ENCODE data around the gene ABCC6. TPM values are rescaled to one million over a fixed set of nuclear protein-coding genes. Genes with fewer than 3 reads are reported as not detected.
"Not testable (repeated sequence)": the region's sequence is repeated elsewhere in the genome, so short reads cannot be mapped to it uniquely, and the experiment has no call there.

Gene ABCC6
- total and polyA plus RNA-seq, 2 donors (not counting 1 experiment from before 2014, with no cell fraction given), result 0.27 TPM; not detected in 1

- H3K27ac ChIP-seq (ENCODE audit: low read length in 2 of 2); H3K4me1 Mint-ChIP-seq; intact Hi-C loops (cut with micrococcal nuclease); H3K9me3 ChIP-seq (ENCODE audit: control extremely low read depth in 1 of 3, control insufficient read depth in 2 of 3, insufficient read depth in 1 of 3, low read length in 2 of 3); POLR2A ChIA-PET; H3K4me3 ChIP-seq (ENCODE audit: control extremely low read depth in 1 of 5, extremely low read depth in 1 of 5, insufficient read depth in 1 of 5, low read depth in 2 of 5, low read length in 4 of 5); H4K20me1 ChIP-seq (ENCODE audit: control insufficient read depth, insufficient read depth, low read length, poor library complexity, severe bottlenecking); H3K9ac ChIP-seq (ENCODE audit: low read length); H3K27me3 Mint-ChIP-seq; H3K4me2 ChIP-seq (replicated peaks; ENCODE audit: low read depth, low read length, poor library complexity, severe bottlenecking); CTCF ChIA-PET; H3K27me3 ChIP-seq (replicated peaks in 1 of 4; ENCODE audit: control extremely low read depth in 1 of 4, control insufficient read depth in 3 of 4, insufficient read depth in 4 of 4, low read length in 3 of 4); H3K4me3 Mint-ChIP-seq; H3K79me2 ChIP-seq (ENCODE audit: control insufficient read depth, insufficient read depth, low read length); H2AFZ ChIP-seq (ENCODE audit: insufficient read depth, low read depth, low read length, poor library complexity, severe bottlenecking); DNase-seq; H3K27ac Mint-ChIP-seq; H3K4me1 ChIP-seq (ENCODE audit: control insufficient read depth in 2 of 2, insufficient read depth in 2 of 2, low read length in 2 of 2); H3K9me3 Mint-ChIP-seq (ENCODE audit: insufficient read depth); H3K36me3 ChIP-seq (replicated peaks in 1 of 2; ENCODE audit: control extremely low read depth in 1 of 2, control insufficient read depth in 1 of 2, extremely low read depth in 1 of 2, insufficient read depth in 2 of 2, low read length in 1 of 2): not testable (repeated sequence)
- ATAC-seq (ENCODE audit: low read depth), result peak; percentile 21
- TF ChIP-seq CTCF (IDR thresholded peaks at IDR 0.05), result peak; percentile 27
- WGBS (ENCODE audit: insufficient coverage), result no CpG with 5 or more reads among the region's 2 CpGs
Observed at GRCh38 chr16:16257301-16257923, 34.1 kb upstream of the ABCC6 start.

- DNase-seq; H4K20me1 ChIP-seq (ENCODE audit: control insufficient read depth, insufficient read depth, low read length, poor library complexity, severe bottlenecking); H3K4me3 Mint-ChIP-seq; H3K9me3 Mint-ChIP-seq (ENCODE audit: insufficient read depth); H3K36me3 ChIP-seq (replicated peaks in 1 of 2; ENCODE audit: control extremely low read depth in 1 of 2, control insufficient read depth in 1 of 2, extremely low read depth in 1 of 2, insufficient read depth in 2 of 2, low read length in 1 of 2); H3K27me3 Mint-ChIP-seq; POLR2A ChIA-PET; H3K4me1 Mint-ChIP-seq; H3K4me1 ChIP-seq (ENCODE audit: control insufficient read depth in 2 of 2, insufficient read depth in 2 of 2, low read length in 2 of 2); H3K27ac ChIP-seq (ENCODE audit: low read length in 2 of 2); H3K27ac Mint-ChIP-seq; H3K9me3 ChIP-seq (ENCODE audit: control extremely low read depth in 1 of 3, control insufficient read depth in 2 of 3, insufficient read depth in 1 of 3, low read length in 2 of 3); H3K79me2 ChIP-seq (ENCODE audit: control insufficient read depth, insufficient read depth, low read length); H3K4me3 ChIP-seq (ENCODE audit: control extremely low read depth in 1 of 5, extremely low read depth in 1 of 5, insufficient read depth in 1 of 5, low read depth in 2 of 5, low read length in 4 of 5); H3K27me3 ChIP-seq (replicated peaks in 1 of 4; ENCODE audit: control extremely low read depth in 1 of 4, control insufficient read depth in 3 of 4, insufficient read depth in 4 of 4, low read length in 3 of 4); H3K4me2 ChIP-seq (replicated peaks; ENCODE audit: low read depth, low read length, poor library complexity, severe bottlenecking); ATAC-seq (ENCODE audit: low read depth); intact Hi-C loops (cut with micrococcal nuclease); H3K9ac ChIP-seq (ENCODE audit: low read length); H2AFZ ChIP-seq (ENCODE audit: insufficient read depth, low read depth, low read length, poor library complexity, severe bottlenecking); CTCF ChIA-PET: not testable (repeated sequence)
- WGBS (ENCODE audit: insufficient coverage), result no CpG with 5 or more reads among the region's 5 CpGs
Observed at GRCh38 chr16:16252377-16252776, 29.1 kb upstream of the ABCC6 start.

- H4K20me1 ChIP-seq (ENCODE audit: control insufficient read depth, insufficient read depth, low read length, poor library complexity, severe bottlenecking); H3K4me1 Mint-ChIP-seq; intact Hi-C loops (cut with micrococcal nuclease); H3K9ac ChIP-seq (ENCODE audit: low read length); H3K4me1 ChIP-seq (ENCODE audit: control insufficient read depth in 2 of 2, insufficient read depth in 2 of 2, low read length in 2 of 2); H3K27me3 Mint-ChIP-seq; H3K27ac ChIP-seq (ENCODE audit: low read length in 2 of 2); CTCF ChIA-PET; H3K4me2 ChIP-seq (replicated peaks; ENCODE audit: low read depth, low read length, poor library complexity, severe bottlenecking); ATAC-seq (ENCODE audit: low read depth); H2AFZ ChIP-seq (ENCODE audit: insufficient read depth, low read depth, low read length, poor library complexity, severe bottlenecking); H3K79me2 ChIP-seq (ENCODE audit: control insufficient read depth, insufficient read depth, low read length); H3K9me3 ChIP-seq (ENCODE audit: control extremely low read depth in 1 of 3, control insufficient read depth in 2 of 3, insufficient read depth in 1 of 3, low read length in 2 of 3); POLR2A ChIA-PET; H3K4me3 Mint-ChIP-seq; H3K9me3 Mint-ChIP-seq (ENCODE audit: insufficient read depth); DNase-seq; H3K4me3 ChIP-seq (ENCODE audit: control extremely low read depth in 1 of 5, extremely low read depth in 1 of 5, insufficient read depth in 1 of 5, low read depth in 2 of 5, low read length in 4 of 5); H3K36me3 ChIP-seq (replicated peaks in 1 of 2; ENCODE audit: control extremely low read depth in 1 of 2, control insufficient read depth in 1 of 2, extremely low read depth in 1 of 2, insufficient read depth in 2 of 2, low read length in 1 of 2); H3K27ac Mint-ChIP-seq; H3K27me3 ChIP-seq (replicated peaks in 1 of 4; ENCODE audit: control extremely low read depth in 1 of 4, control insufficient read depth in 3 of 4, insufficient read depth in 4 of 4, low read length in 3 of 4): not testable (repeated sequence)
- WGBS (ENCODE audit: insufficient coverage), result no CpG with 5 or more reads among the region's 7 CpGs
Observed at GRCh38 chr16:16249621-16250330, 26.5 kb upstream of the ABCC6 start.
